ENCODE measurements around the gene ERBB2. TPM values are rescaled to one million over a fixed set of nuclear protein-coding genes. Genes with fewer than 3 reads are reported as not detected.
"Not testable (repeated sequence)": the region's sequence is repeated elsewhere in the genome, so short reads cannot be mapped to it uniquely, and the experiment has no call there.

Gene ERBB2
- total RNA-seq, 1 donor from 2014 or later: 49.0 TPM

GRCh38 chr17:39709998-39710964 lies 10.4 kb downstream of the ERBB2 start:
- no peaks in the 10 kb centered on the region for H3K4me1 Mint-ChIP-seq (ENCODE audit: unreplicated experiment)
- DNase-seq (ENCODE audit: low spot score): no peak
- no peak for TF ChIP-seq CTCF (IDR thresholded peaks at IDR 0.05; ENCODE audit: unreplicated experiment)
- H3K27me3 Mint-ChIP-seq (ENCODE audit: unreplicated experiment): peaks cover 6% of the 10 kb centered on the region
- no peak overlapping the region for H3K4me3 Mint-ChIP-seq (ENCODE audit: unreplicated experiment)
- no peaks in the 10 kb centered on the region for H3K9me3 Mint-ChIP-seq (ENCODE audit: unreplicated experiment)
- peaks cover 18% of the 10 kb centered on the region for H3K36me3 Mint-ChIP-seq (ENCODE audit: low read depth, unreplicated experiment)
- no peak overlapping the region for H3K27ac Mint-ChIP-seq (ENCODE audit: unreplicated experiment)

- H3K9me3 Mint-ChIP-seq (ENCODE audit: unreplicated experiment); H3K27ac Mint-ChIP-seq (ENCODE audit: unreplicated experiment); H3K4me1 Mint-ChIP-seq (ENCODE audit: unreplicated experiment); H3K4me3 Mint-ChIP-seq (ENCODE audit: unreplicated experiment); H3K27me3 Mint-ChIP-seq (ENCODE audit: unreplicated experiment); DNase-seq (ENCODE audit: low spot score): not testable (repeated sequence)
- H3K36me3 Mint-ChIP-seq (ENCODE audit: low read depth, unreplicated experiment): peaks cover 18% of the 10 kb centered on the region
These were observed 11.2 kb downstream of the ERBB2 start for GRCh38 chr17:39711071-39711470.

- H3K27me3 Mint-ChIP-seq (ENCODE audit: unreplicated experiment): peaks cover 6% of the 10 kb centered on the region
- DNase-seq (ENCODE audit: low spot score): no peak
- no peak for TF ChIP-seq CTCF (IDR thresholded peaks at IDR 0.05; ENCODE audit: unreplicated experiment)
- H3K27ac Mint-ChIP-seq (ENCODE audit: unreplicated experiment): no peak overlapping the region
- H3K9me3 Mint-ChIP-seq (ENCODE audit: unreplicated experiment): no peaks in the 10 kb centered on the region
- no peaks in the 10 kb centered on the region for H3K4me1 Mint-ChIP-seq (ENCODE audit: unreplicated experiment)
- peaks cover 18% of the 10 kb centered on the region for H3K36me3 Mint-ChIP-seq (ENCODE audit: low read depth, unreplicated experiment)
- H3K4me3 Mint-ChIP-seq (ENCODE audit: unreplicated experiment): no peak overlapping the region
These were observed 12.0 kb downstream of the ERBB2 start for GRCh38 chr17:39711851-39712250.

- H3K27me3 Mint-ChIP-seq (ENCODE audit: unreplicated experiment): peaks cover 5% of the 10 kb centered on the region
- TF ChIP-seq CTCF (IDR thresholded peaks at IDR 0.05; ENCODE audit: unreplicated experiment): no peak
- H3K4me3 Mint-ChIP-seq (ENCODE audit: unreplicated experiment): no peak overlapping the region
- H3K4me1 Mint-ChIP-seq (ENCODE audit: unreplicated experiment): no peaks in the 10 kb centered on the region
- no peaks in the 10 kb centered on the region for H3K9me3 Mint-ChIP-seq (ENCODE audit: unreplicated experiment)
- DNase-seq (ENCODE audit: low spot score): no peak
- peaks cover 18% of the 10 kb centered on the region for H3K36me3 Mint-ChIP-seq (ENCODE audit: low read depth, unreplicated experiment)
- H3K27ac Mint-ChIP-seq (ENCODE audit: unreplicated experiment): no peak overlapping the region
These were observed 14.4 kb downstream of the ERBB2 start for GRCh38 chr17:39714234-39714633.

GRCh38 chr17:39715375-39716072 lies 15.7 kb downstream of the ERBB2 start:
- no peak for TF ChIP-seq CTCF (IDR thresholded peaks at IDR 0.05; ENCODE audit: unreplicated experiment)
- H3K27ac Mint-ChIP-seq (ENCODE audit: unreplicated experiment): no peak overlapping the region
- DNase-seq (ENCODE audit: low spot score): no peak
- H3K27me3 Mint-ChIP-seq (ENCODE audit: unreplicated experiment): peaks cover 6% of the 10 kb centered on the region
- H3K36me3 Mint-ChIP-seq (ENCODE audit: low read depth, unreplicated experiment): peaks cover 14% of the 10 kb centered on the region
- no peak overlapping the region for H3K4me3 Mint-ChIP-seq (ENCODE audit: unreplicated experiment)
- H3K9me3 Mint-ChIP-seq (ENCODE audit: unreplicated experiment): no peaks in the 10 kb centered on the region
- no peaks in the 10 kb centered on the region for H3K4me1 Mint-ChIP-seq (ENCODE audit: unreplicated experiment)

Data from endothelial cell (in vitro differentiated cells).